DMS53 treated with DMSO at 0.1 percent for 48 hours (cell line): ENCODE measurements around the gene GORASP1.

ENCODE experiments used
- DNase-seq: peaks from one replicate; lab custom pipeline; 2025; ENCODE audit not compliant: unreplicated experiment; lab: John Stamatoyannopoulos, UW

The GORASP1 gene

DNA sequence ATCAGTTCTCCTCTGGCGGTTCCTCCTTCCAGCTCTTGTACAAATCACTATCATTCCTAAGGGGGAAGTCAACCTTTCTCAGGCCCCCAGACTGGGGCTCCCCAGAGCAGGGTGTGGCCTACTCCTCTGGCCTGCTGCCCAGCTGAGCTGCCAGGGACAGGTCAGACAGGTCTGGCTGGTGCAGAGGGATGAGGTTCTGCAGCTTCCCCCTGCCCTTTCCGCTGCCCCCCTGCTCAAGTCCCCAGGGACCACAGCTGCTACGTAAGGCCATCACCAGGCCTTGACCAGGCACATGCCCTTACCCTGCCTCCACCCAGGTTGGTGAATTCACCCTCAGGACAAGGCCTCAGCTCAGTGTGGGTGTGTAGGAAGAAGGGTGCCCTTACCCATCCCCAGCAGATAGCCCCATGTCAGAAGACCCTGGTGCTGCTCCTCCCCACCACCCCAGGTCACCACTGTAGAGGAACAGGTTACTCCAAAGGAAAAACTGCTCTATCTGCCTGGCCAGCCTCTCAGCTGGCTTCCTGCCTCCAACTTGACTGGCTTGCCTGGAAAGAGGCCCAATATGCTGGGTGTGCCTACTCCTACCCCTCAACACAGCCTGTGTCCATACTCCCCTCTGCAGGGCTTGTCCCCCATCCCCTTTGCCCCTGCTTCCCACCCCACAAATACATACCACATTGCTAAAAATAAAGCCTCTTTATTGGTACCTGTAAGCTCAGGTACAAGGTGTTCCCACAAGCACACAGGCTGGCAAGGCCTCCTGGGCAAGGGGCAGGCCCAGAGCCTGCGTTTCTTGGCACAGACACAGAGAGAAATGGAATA is 34.0 kb upstream of the GORASP1 start:
- DNase-seq, result no peak

DNA sequence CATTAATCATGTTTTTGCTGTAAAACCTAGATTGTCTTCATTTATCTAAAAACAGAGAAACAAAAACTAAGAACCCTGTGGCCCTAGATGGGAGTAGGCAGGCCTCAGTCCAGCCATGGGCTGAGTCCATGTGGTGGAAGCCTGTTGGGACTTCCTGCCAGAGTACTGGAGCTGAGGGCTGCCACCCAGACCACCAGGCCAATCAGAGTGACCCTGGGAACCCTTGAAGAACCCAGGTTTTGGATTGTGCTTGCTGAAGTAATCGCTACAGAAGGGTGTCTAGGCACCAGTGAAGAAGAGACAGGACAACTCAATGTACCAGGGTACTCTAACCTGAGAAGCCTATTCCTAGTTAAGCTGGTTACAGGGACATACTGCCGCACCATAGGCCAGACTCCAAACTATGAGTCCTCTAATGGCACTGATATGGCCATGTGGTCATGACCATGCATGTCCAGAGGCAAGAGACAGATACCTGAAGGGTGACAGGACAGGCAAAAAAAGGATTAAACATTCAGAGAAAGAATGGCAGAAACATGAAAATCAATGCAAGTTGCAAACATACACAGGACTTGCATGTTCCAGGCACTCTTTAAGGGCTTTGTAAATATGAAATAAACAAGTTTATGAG is 33.0 kb upstream of the GORASP1 start:
- DNase-seq, result no peak

DNA sequence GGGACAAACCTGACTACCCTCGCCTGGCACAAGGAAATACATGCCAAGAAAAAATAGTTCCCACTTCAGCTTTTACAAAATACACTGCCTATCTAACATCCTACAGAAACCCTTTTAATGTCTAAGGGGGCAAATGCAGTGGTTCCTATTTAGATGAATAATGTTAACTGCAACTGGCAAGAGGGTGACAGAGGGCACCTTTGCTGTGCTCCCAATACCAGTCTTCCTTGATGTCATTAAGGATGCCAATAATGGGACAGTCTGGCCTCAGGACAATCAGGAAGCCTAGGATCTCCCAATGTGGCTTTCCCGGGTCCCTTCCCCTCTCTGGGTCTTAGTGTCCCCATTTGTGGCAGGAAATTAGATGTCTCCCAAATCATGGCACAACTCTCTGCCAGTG is 32.0 kb upstream of the GORASP1 start:
- DNase-seq, result no peak

DNA sequence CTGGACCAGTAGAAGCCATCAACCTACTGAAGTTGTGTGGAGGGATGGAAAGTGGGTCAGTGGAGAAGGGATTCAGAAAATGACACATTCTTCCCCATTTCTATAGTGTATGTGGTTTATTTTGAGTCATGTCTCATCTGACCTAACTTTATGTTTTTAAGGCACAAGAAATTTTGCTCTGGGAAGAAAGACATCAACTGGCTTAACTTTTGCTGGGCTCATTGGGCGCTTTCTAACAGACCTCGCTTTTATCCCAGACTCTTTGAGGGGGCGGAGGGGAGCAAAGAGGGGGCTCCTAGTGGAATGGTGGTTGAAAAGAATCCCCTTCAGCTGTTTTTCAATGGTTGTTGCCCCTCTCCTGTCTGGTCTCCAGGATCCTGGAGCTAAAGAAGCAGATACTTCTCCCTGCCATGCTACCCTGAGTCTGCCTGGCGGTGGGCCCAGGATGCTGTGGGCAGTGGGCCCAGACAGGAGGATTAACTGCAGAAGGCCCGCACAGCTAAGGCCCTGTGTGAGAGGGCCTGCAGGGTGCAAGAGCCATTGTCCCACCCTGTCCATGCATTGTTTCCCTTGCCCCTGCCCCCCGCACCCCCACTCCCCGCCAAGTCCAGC is 31.5 kb upstream of the GORASP1 start:
- DNase-seq, result no peak

DNA sequence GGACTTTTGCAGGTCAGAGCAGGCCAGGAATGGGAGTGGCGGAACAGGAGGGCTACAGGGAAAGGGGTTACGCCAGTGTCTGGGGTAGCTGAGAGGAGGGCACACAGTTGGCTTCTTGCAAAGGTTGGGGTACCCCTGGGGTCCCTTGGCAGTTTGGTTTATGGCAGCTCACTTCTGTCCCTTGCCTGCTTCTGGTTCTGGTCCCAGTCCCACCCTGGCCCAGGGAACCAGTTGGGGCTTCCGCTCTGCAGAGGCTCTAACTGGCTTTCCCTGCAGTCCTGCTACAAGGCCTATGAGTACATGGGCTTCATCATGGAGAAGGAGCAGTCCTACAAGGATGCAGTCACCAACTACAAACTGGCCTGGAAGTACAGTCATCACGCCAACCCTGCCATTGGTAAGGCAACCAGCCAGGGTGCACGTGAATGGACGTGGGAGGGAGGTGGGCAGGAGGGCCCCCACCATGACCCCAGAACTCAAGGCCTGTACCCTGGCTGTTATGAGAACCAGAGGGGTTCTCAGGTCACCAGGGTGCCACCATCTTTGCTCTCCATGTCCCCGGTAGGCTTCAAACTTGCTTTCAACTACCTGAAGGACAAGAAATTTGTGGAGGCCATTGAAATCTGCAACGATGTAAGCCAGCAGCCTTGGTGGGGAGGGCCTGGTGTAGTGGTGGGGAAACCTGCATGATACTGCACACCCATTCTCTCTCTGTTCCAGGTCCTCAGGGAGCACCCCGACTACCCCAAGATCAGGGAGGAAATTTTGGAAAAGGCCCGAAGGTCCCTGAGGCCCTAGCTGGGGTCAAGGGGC is 30.8 kb upstream of the GORASP1 start:
- DNase-seq, result no peak

DNA sequence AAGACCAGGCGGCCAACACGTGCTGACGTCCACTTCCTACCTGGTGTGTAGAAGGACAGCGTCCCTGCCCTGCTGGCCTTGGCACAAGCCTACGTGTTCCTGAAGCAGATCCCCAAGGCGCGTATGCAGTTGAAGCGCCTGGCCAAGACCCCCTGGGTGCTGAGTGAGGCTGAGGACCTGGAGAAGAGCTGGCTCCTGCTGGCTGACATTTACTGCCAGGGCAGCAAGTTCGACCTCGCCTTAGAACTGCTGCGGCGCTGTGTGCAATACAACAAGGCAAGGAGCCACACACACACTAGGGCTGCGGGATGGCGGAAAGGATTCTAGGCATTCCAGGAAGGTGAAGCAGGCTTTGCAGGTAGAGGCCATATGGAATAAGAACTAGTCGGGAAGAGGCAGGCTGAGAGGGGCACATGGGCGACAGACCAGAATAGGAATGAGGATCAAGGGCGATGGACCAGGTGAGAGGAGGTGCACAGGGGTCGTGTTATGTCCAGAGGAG is 30.1 kb upstream of the GORASP1 start:
- DNase-seq, result no peak

DNA sequence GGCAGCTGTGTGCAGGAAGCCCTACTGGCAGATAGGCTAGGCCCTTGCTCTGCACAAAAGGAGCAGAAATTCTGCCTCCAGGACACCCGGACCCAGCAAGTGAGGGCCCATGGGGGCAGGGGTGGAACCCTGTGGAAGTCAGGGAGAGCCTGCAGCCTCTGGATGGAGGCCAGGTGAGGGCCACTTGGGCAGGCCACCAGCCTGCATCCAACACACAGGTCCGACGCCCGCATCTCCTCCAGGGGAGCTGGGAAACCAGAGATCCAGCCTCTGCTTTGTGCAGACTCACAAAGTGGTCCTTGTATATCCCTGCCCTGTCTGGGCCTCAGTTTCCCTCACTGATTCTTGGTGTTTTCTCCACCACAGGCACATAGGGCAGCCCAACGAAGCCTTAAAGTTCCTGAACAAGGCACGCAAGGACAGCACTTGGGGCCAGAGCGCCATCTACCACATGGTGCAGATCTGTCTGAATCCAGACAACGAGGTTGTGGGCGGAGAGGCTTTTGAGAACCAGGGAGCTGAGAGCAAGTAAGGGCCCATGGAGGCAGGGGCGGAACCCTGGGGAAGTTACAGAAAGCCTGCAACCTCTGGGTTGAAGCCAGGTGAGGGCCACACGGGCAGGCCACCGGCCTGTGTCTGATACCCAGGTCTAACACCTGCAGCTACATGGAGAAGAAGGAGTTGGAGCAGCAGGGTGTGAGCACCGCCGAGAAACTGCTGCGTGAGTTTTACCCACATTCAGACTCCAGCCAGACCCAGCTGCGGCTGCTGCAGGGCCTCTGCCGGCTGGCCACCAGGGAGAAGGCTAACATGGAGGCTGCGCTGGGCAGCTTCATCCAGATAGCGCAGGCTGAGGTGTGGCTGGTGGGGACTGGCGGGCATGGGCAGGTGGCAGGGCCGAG is 29.4 kb upstream of the GORASP1 start:
- DNase-seq, result no peak

DNA sequence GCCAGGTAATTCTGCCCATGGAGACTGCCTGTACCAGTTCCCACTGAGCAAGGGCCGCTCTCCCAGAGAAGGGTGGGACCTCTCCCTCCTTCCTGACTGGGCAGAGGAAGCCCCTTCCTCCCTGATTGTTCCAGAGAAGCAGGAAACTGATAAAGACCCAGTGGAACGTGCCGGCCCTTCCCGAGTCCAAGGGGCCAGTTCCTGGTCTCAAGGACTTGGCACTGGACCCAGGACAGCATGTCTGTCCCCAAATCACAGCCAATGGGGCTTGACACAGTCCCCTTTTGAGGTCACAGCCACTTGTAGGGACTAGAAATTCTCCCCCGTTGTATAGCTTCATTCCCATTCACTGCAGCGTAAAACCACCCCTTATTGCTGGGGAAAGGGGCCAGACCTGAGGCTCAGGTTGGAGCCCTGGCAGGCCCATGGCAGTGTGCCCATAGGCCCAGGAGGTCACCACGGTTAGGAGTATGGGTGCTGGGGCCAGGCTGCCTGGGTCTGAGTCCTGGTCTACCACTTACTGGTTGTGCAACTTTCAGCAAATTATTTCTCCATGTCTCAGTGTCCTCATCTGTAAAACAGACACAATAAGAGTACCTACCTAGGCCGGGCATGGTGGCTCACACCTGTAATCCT is 27.9 kb upstream of the GORASP1 start:
- no peak for DNase-seq

DNA sequence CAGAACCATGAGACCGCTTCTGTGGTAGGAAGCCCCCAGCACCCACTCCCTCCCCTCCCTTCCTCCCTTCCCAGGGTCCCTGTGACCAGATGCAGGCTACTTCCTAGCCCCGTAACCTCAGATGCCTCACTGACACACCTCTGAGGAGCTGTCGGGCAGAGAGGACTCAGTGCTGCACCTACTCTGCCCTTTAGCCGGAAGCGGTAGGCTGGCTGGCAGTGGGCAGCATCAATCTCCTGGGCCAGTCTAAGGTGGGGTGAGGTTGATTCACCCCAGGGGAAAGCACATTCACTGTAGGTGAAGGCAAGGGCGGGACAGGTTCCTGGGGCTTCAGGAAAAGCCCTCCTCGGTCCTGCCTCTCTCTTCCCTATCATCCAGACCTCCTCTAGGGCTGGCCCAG is 26.9 kb upstream of the GORASP1 start:
- DNase-seq, result no peak

DNA sequence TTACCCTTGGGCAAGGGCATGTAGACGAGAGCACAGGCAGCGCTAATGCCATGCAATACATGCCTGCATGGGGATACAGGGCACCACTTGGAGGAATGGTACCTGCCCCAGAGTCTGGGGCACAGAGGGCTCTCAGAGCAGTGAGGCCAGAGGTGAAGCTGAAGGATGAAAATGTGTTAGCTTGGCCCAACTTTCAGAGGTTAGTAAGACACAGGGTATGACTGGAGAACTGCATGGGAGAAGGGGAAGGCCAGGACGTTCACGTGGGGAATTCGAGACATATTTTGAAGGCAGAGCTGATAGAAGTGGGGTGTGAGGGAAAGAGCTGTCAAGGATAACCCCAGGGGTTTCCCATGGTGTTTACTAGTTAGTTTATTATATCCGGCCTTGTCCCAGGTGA is 26.4 kb upstream of the GORASP1 start:
- no peak for DNase-seq

DNA sequence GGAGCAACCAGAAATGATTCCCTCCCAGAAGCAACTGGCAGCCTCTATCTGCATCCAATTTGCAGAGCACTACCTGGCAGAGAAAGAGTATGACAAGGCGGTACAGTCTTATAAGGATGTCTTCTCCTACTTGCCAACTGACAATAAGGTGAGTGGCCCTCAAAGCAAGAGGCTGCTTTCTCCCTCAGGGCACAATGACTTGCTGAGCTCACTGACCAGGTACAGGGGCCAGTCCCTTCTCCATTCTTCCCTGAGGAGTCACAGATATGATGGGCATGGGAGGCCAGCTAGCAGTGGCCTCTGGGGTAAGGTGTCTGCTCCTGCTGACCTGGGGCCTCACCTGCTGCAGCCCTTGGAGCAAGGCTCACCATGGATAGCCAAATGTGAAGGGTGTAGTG is 25.7 kb upstream of the GORASP1 start:
- no peak for DNase-seq

DNA sequence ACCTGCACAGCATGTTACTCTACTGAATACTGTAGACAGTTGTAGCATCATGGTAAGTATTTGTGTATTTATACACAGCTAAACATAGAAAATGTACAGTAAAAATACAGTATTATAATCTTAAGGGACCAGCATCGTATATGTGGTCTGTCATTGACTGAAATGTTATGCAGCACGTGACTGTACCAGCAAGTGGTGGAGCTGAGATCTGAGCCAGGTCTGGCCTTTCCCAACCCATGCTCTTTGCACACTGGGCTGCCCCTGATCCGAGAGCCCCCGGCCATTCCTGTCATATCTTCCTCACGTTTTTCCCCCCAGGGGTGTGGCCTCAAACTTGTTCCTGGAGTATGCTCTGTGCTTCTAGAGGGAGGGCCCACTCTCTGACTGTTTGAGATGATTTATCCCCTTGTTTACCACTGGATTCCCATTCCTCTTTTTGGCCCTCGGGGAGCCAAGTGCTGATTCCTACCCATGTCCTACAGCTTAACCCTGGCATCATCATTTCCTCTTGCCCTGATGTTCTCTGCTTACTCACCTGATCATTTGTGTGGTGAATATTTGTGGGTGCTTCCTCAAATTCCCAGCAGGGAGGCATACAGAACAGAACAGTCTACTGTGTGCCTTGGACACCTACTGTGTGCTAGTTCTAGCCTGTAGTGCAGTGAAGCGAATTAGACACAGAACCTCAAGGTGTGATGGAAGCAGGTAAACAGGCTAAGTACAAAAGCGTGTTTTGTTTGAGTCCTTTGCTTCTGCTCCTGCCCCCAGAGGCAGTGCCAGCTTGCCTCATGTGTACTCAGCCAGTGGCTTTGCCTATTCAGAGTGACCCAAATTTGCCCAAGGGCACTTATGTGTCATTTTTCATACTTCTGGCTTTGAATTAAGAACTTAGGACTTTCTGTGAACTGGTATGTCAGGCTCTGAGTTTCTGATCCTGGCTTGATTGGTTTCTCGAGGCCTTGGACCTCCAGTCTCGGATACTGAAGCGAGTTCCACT is 25.0 kb upstream of the GORASP1 start:
- no peak for DNase-seq

DNA sequence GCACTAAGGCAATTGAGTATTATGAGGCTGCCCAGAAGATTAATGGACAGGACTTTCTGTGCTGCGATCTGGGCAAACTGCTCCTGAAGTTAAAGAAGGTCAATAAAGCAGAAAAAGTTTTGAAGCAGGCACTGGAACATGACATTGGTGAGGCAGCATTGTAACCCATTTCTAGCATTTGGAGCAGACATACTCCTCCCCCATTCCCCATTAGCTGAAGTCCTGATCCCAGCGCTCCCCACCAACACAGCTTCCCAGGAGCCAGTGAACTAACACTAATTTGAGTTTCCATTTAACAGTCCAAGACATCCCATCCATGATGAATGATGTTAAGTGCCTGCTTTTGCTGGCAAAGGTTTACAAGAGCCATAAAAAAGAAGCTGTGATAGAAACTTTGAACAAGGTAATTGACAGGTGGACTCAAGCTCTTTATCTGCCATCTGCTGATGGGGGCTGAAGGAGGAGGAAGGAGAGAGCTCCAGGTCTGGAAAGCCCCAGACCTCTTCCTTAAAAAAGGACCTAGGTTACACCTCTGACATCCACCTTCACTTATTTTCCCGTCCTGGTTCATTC is 23.4 kb upstream of the GORASP1 start:
- DNase-seq, result no peak

DNA sequence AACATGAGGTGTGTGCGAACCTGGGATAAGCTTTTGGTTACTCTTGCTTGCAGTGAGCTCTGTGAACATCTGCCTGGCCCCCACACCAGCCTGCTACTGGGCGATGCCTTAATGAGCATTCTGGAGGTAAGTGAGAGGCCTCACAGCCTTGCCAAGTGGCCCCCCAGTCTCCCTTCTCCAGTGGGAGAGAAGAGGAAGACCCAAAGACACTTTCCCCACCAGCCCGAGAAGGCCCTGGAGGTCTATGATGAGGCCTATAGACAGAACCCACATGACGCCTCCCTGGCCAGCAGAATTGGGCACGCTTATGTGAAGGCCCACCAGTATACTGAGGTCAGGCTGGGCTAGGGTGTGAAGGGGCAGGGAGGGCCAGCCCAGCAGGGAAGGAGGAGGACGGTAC is 22.6 kb upstream of the GORASP1 start:
- DNase-seq, result no peak

DNA sequence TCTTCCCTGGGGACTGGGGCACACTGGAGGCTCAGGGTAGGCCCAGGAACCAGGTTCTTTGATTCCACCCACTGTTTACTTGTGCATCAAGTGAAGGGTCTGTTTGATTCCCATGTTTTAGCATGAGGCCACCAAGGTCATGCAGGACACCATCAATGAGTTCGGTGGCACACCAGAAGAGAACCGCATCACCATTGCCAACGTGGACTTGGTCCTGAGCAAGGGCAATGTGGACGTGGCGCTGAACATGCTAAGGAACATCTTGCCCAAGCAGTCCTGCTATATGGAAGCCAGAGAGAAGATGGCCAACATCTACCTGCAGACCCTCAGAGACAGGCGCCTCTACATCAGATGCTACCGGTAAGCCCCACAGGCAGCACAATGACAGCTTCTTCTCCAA is 21.5 kb upstream of the GORASP1 start:
- DNase-seq, result no peak

DNA sequence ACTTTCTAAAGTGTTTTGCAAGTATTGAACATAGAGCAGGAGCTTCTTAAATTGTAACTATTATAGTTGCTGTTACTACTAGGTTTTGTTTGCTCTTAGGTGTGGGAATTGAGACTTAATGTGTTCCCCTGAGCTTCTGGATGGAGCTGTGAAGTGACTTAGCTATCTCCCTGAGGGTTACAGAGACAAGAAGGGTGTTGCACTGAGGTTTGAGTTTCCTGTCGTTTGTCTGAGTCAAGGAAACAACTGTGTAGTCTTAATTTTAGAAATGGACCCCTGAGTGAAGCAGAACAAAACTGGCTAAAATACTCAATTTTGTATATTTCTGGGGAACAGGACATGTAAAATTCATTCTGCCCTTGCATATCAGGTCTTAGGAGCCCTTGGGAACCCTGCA is 20.5 kb upstream of the GORASP1 start:
- no peak for DNase-seq

DNA sequence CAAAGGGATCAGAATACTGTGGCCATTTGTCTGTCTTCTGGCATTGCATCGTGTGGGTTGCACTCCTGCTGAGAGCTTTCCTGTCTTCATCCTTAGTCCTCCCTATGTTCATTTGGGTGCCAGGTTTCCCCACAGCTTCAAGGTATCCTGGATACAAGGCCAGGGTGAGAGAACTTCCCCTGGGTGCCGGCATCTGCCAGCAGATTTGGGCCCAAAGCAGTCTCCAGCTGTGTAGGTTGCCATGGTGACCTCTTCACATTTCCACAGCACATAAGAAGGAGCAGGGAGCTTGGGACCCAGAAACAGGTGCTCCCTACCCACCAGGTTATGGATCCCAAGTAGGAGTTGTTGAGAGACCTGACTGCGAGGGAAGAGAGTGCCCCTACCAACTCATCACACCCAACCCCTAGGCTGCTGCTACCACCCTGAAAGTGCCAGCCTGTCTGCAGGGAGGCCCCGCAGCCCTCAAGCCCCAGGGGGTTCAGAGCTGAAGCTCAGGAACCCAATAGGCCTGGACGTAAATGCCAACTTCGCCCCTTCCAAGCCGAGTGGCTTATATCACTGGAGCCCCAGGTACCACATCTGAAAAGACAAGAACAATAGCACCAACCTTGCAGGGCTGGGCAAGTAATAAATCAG is 20.0 kb upstream of the GORASP1 start:
- no peak for DNase-seq

DNA sequence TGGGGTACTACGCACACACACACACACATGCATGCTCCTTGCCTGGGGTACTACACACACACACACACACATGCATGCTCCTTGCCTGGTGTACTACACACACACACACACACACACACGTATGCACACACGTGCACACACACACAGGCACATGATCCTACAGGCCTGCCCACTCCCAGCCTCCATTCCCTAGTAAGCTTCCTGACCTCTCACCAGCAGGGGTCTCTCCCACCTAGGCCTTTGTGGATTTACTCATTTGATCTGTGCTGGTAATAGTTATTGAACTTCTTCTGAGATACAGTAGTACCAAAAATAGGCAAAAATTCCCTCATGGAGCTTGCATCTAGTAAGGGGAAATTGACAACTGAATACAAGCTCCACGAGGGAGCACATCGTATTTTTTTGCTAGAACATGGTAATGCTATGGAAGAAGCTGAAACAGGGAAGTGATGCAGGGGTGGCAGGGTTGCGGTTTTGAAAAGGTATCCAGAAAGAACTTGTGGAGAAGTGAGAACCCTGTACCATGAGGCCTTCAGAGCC is 19.2 kb upstream of the GORASP1 start:
- no peak for DNase-seq
